IPS-NIHi11 (cell line): ENCODE measurements around the gene PPP2R5C.

ENCODE experiments used
- DNase-seq: peaks from one replicate; pipeline ENCODE4 v3.0.0; 2012; ENCODE audit warnings: mixed read lengths, low spot score

Gene PPP2R5C

GRCh38 chr14:101917413-101918017, 156.0 kb downstream of the PPP2R5C start:
- no peak for DNase-seq

DNA sequence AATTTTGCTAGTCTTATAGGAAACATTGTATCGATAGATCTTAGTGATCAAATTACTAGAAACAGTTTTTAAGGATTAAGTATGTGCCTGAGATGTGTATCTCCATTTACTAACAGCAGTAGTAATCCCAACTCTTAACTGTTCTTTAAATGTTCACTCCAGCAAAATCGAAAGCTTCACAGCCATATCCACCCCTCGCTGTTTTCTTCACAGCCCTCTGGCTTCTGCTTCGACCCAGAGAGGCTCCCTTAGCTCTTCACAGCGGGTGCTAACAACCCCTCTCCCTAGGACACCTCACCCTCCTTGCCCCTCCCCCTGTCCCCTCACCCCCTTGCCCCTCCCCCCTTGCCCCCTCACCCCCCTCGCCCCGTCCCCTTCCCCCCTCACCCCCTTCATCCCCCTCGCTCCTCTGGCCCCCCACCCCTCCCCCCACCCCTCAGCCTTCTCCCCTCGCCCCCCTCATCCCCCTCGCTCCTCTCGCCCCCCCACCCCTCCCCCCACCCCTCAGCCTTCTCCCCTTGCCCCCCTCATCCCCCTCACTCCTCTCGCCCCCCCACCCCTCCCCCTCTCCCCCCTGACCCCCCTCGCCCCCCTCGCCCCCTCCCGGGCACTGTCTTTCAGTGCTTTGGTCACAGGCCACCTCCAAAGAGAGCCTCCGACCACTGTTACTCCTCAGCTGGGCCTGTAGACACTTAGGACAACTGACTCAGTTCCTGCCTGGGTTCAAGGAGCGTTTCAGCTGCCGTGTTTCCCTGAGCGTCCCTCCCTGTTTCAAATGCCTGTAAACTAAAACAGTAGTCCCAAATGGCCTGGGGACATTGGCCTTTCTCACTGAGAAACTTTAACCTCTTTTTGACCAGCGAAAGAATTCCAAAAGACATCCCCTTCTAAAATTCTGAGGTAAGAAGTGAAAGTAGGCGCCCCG, 156.8 kb downstream of the PPP2R5C start:
- peak; percentile 79 for DNase-seq

DNA sequence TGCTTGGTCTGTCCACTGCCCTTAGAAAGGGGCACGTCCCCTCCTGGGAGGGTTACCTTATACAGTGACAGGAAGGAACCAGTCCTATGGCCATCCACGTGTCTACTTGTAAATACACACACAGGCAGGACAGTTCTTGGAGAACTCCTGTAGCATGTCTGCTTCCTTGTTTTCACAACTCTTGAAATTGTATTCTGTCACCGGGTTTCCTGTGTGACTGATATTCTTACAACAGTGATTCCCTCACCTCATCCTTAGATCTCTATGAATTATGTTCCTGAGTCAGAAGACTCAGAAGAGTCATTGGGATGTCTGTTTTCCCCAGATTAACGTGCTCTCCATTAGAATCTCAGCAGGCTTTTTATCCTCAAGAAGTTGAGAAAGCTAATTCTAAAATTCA, 158.8 kb downstream of the PPP2R5C start:
- no peak for DNase-seq

DNA sequence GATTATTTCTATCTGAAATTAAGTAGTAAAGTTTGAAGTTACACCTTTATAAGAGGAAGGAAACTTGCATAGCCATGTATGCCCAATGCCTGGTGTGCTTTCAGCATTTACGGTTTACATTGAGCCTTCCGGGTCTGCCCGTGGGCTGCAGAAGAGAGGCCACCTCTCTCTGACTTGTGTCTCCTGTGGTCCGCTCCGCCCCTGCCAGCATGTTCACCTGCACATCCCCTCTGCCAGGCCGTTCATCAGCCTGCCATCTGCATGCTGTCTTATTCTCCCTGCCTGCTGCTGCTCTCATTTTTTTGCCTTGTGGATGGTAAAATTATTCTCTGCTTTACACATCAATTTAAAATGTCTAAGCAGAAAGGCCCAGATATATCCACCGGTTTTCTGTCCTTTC, 161.4 kb downstream of the PPP2R5C start:
- no peak for DNase-seq

GRCh38 chr14:101925152-101925551, 163.6 kb downstream of the PPP2R5C start:
- DNase-seq = no peak

GRCh38 chr14:101926085-101926484, 164.6 kb downstream of the PPP2R5C start:
- no peak for DNase-seq

GRCh38 chr14:101926620-101927019, 165.1 kb downstream of the PPP2R5C start:
- no peak for DNase-seq

DNA sequence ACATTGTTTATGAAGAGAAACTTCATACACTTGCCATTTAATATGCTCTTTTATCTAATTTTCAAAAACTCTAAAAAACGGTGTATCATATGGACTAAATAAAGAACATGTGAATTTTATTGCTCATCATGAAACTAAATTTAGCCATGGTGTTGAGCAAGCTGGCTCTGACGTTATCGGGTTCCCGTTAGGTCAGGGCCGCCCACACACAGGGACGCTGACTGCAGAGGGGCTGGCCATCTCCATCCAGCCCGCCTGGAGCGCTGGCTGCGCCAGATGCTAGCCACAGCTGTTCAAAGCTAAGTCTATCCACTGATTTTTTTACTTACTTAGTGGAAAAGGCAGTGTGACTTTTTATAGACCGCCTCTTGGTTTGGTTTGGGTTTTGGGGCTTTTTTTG, 166.3 kb downstream of the PPP2R5C start:
- no peak for DNase-seq

- DNase-seq = no peak
Measured at GRCh38 chr14:101928415-101928841, 166.9 kb downstream of the PPP2R5C start.

GRCh38 chr14:101929096-101929495, 167.6 kb downstream of the PPP2R5C start:
- no peak for DNase-seq

GRCh38 chr14:101929946-101930345, 168.4 kb downstream of the PPP2R5C start:
- no peak for DNase-seq

GRCh38 chr14:101932673-101933072, 171.2 kb downstream of the PPP2R5C start:
- no peak for DNase-seq

GRCh38 chr14:101933209-101933608, 171.7 kb downstream of the PPP2R5C start:
- no peak for DNase-seq

DNA sequence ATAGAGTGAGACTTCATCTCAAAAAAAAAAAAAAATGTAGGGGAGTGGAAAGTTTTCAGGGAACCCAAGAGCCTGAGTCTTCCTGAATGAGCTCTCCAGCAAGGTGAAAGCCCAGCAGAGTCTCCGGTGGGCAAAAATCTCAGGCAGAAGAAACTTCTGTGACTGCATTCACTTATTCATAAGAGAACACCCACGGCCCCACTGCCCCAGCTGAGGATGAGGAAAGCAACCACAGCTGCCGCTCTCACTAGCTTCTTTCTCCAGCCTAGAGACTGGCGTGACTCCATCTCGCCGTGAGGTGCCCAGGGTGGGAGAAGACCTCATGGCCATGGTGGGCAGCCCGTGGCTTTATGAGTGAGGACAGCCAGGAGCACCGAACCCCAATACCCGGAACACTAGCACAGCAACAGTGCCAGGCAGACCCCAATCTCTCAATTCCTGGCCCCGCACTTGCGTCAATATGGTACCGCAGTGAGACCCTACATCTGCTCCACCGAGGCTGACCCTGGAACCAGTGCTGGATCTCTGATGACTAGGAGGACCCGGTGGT, 173.2 kb downstream of the PPP2R5C start:
- DNase-seq = no peak

GRCh38 chr14:101937926-101938767, 176.6 kb downstream of the PPP2R5C start:
- DNase-seq = no peak

DNA sequence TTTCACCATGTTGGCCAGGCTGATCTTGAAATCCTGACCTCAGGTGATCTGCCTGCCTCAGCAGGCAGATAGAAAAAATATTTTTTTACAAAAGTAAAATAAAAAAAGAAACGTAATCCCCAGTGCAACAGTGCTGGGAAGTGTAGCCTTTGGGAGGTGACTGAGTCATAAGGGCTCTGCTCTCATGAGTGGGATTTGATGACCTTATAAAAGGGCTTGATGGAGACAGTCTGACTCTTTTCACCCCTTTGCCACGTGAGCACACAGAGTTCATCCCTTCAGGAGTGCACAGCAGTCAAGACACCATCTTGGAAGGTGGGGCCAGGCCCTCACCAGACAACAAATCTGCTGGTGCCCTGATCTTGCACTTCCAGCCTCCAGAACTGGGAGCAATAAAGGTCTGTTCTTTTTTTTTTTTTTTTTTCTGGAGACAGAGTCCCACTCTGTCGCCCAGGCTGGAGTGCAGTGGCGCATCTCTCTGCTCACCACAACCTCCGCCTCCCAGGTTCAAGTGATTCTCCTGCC, 178.2 kb downstream of the PPP2R5C start:
- DNase-seq = no peak

GRCh38 chr14:101944451-101944850, 182.9 kb downstream of the PPP2R5C start:
- no peak for DNase-seq

DNA sequence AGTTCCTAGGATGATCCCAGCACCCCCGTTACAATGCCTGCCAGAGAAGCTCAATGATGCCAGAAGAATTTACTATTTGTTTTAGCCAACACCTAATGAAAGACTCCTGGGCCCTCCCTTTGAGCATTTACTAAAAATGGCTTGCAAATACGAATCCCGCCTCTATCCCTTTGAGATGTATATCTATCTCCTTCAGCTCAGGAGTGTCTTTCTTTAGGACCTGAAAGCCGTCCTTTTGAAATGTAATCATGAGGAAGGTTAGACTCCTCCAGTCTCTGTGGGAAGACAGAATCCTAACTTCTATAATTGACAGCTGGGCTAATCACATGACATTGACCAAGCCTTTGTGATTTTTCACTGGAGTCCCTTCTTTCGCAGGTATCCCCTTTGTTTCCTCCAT, 183.7 kb downstream of the PPP2R5C start:
- peak; percentile 59 for DNase-seq

DNA sequence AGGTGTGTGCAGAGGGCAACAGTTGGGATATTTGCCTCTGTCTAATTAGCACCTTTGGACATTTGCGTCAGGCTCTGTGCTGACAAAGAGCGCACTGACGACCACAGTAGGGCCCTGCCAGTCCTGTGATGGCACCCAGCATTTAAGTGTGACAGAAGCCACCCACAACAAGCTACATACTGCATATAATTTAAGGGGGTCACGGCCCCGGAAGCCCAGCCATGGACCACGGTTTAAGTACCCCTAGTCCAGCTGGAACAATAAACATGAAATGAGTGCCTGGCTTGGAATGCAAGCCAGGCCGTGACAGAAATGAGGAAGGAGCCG, 186.0 kb downstream of the PPP2R5C start:
- no peak for DNase-seq

GRCh38 chr14:101947904-101948665, 186.6 kb downstream of the PPP2R5C start:
- peak; percentile 98 for DNase-seq

- no peak for DNase-seq
Measured at GRCh38 chr14:101948666-101949216, 187.2 kb downstream of the PPP2R5C start.
